Loucy (cell line): ENCODE measurements around the gene FRMD4A.

Experiments
- H2AFZ ChIP-seq: fragments of 200-600 bp; sonication (generic); 2 replicates; pipeline ENCODE4 v1.6.0; 2016; ENCODE audit warnings: antibody characterized with exemption, mild to moderate bottlenecking, low read length, moderate library complexity
- H3F3A ChIP-seq: fragments of 200-600 bp; 2 replicates; pipeline ENCODE4 v1.6.0; 2016; ENCODE audit warnings: antibody characterized with exemption, low read depth, mild to moderate bottlenecking
- H3K27me3 ChIP-seq: fragments of 200-600 bp; sonication (generic); 2 replicates; pipeline ENCODE4 v1.6.1; 2014; ENCODE audit warnings: low read length, mild to moderate bottlenecking; ENCODE audit not compliant: insufficient read depth, poor library complexity, severe bottlenecking
- H3K36me3 ChIP-seq: fragments of 200-600 bp; sonication (generic); 2 replicates; pipeline ENCODE4 v1.6.1; 2016; ENCODE audit warnings: low read length; ENCODE audit not compliant: insufficient read depth
- H3K4me1 ChIP-seq: fragments of 200-600 bp; sonication (generic); 2 replicates; pipeline ENCODE4 v1.5.1; 2014; ENCODE audit warnings: low read length, mild to moderate bottlenecking; ENCODE audit not compliant: insufficient read depth, poor library complexity, severe bottlenecking
- H3K4me2 ChIP-seq: fragments of 200-600 bp; sonication (generic); 2 replicates; pipeline ENCODE4 v1.6.0; 2014; ENCODE audit warnings: antibody characterized with exemption, low read length, low read depth, mild to moderate bottlenecking; ENCODE audit not compliant: poor library complexity, severe bottlenecking
- H3K4me3 ChIP-seq: fragments of 200-600 bp; sonication (generic); 2 replicates; pipeline ENCODE4 v1.5.1; 2014; ENCODE audit warnings: low read length, mild to moderate bottlenecking, mixed read lengths; ENCODE audit not compliant: poor library complexity, severe bottlenecking
- H3K79me2 ChIP-seq: fragments of 200-600 bp; sonication (generic); 2 replicates; pipeline ENCODE4 v1.6.1; 2014; ENCODE audit warnings: low read length; ENCODE audit not compliant: insufficient read depth
- H3K9ac ChIP-seq: fragments of 200-600 bp; sonication (generic); 2 replicates; pipeline ENCODE4 v1.6.0; 2014; ENCODE audit warnings: mild to moderate bottlenecking, low read depth, low read length, moderate library complexity; ENCODE audit not compliant: poor library complexity, severe bottlenecking
- H3K9me2 ChIP-seq: fragments of 200-600 bp; sonication (generic); replicated peaks from 2 replicates; pipeline ENCODE4 v1.6.1; 2016; ENCODE audit warnings: low read depth, low read length, mixed read lengths
- H3K9me3 ChIP-seq: fragments of 200-600 bp; sonication (generic); 2 replicates; pipeline ENCODE4 v1.6.1; 2014; ENCODE audit warnings: mild to moderate bottlenecking, antibody characterized with exemption, low read length, low read depth; ENCODE audit not compliant: insufficient read depth
- H4K20me1 ChIP-seq: fragments of 200-600 bp; sonication (generic); 2 replicates; pipeline ENCODE4 v1.6.0; 2014; ENCODE audit warnings: antibody characterized with exemption, low read length, mild to moderate bottlenecking; ENCODE audit not compliant: insufficient read depth, poor library complexity, severe bottlenecking
- EZH2phosphoT487 ChIP-seq: fragments of 200-600 bp; IDR thresholded peaks from 2 replicates; pipeline ENCODE4 v1.6.1; 2018; ENCODE audit warnings: antibody characterized with exemption, mild to moderate bottlenecking, moderate library complexity, borderline replicate concordance
- TF ChIP-seq, protein P1 (sequence below): fragments of 200-600 bp; sonication (generic); conservative IDR thresholded peaks from 2 replicates; pipeline ENCODE4 v1.5.1; 2014; ENCODE audit warnings: mild to moderate bottlenecking, antibody characterized with exemption, low read length

The FRMD4A gene

DNA sequence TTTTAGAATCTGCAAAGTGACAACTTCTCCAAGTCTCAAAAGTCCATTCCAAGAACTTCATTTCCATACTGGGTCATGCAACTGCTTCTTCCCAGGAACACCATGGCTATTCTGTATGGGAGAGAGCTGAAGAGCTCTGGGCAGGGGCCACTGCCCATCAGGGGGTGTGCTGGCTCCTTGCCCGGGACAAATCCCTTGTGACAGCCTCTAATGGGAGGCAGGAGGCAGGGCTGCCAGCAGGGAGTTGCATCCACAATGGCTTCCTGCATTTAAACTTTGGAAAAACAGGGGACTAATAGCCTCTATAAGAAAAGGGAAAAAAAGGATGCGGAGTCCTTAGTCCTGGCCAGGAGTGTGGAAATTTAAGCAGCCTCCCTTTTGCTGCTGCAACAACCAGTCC lies 18.4 kb upstream of the FRMD4A start:
- no peak overlapping the region for H3K9ac ChIP-seq
- no peak overlapping the region for H2AFZ ChIP-seq
- no peak overlapping the region for H3K4me2 ChIP-seq
- no peaks in the 10 kb centered on the region for H3K9me2 ChIP-seq
- no peak overlapping the region for H3K4me3 ChIP-seq
- no peak for TF ChIP-seq EZH2phosphoT487
- TF ChIP-seq, protein P1, sequence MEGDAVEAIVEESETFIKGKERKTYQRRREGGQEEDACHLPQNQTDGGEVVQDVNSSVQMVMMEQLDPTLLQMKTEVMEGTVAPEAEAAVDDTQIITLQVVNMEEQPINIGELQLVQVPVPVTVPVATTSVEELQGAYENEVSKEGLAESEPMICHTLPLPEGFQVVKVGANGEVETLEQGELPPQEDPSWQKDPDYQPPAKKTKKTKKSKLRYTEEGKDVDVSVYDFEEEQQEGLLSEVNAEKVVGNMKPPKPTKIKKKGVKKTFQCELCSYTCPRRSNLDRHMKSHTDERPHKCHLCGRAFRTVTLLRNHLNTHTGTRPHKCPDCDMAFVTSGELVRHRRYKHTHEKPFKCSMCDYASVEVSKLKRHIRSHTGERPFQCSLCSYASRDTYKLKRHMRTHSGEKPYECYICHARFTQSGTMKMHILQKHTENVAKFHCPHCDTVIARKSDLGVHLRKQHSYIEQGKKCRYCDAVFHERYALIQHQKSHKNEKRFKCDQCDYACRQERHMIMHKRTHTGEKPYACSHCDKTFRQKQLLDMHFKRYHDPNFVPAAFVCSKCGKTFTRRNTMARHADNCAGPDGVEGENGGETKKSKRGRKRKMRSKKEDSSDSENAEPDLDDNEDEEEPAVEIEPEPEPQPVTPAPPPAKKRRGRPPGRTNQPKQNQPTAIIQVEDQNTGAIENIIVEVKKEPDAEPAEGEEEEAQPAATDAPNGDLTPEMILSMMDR = no peak
- H3K4me1 ChIP-seq = no peaks in the 10 kb centered on the region
- no peaks in the 10 kb centered on the region for H3K79me2 ChIP-seq
- H3F3A ChIP-seq = no peaks in the 10 kb centered on the region
- H3K36me3 ChIP-seq = no peaks in the 10 kb centered on the region
- H4K20me1 ChIP-seq = no peaks in the 10 kb centered on the region
- H3K27me3 ChIP-seq = no peaks in the 10 kb centered on the region
- H3K9me3 ChIP-seq = no peaks in the 10 kb centered on the region

DNA sequence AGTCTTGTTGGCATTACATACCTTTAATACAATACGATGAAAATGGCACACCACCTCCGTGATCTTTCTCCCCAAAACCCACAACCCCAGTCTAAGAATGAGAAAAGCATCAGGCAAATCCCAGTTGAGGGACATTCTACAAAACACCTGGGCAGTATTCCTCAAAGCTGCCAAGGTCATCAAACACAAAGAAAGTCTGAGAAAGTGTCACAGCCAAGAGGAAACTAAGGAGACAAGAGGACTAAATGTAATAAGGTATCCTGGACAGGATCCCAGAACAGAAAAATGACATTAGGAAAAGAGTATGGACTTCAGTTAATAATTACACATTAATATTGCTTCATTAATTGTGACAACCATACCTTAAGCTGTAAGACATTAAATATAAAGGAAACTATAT lies 14.5 kb upstream of the FRMD4A start:
- Histone ChIP-seq H3K79me2 (no peaks in the 10 kb centered on the region), H3K4me2 (no peak overlapping the region), H3K4me1 (no peaks in the 10 kb centered on the region), H3K9ac (no peak overlapping the region), H4K20me1 (no peaks in the 10 kb centered on the region), H3K9me2 (no peaks in the 10 kb centered on the region), H3K27me3 (no peaks in the 10 kb centered on the region), H3F3A (no peaks in the 10 kb centered on the region), H3K4me3 (no peak overlapping the region), H3K36me3 (no peaks in the 10 kb centered on the region), H2AFZ (no peak overlapping the region), H3K9me3 (no peaks in the 10 kb centered on the region)
- TF ChIP-seq, protein P1 = no peak
- no peak for TF ChIP-seq EZH2phosphoT487

DNA sequence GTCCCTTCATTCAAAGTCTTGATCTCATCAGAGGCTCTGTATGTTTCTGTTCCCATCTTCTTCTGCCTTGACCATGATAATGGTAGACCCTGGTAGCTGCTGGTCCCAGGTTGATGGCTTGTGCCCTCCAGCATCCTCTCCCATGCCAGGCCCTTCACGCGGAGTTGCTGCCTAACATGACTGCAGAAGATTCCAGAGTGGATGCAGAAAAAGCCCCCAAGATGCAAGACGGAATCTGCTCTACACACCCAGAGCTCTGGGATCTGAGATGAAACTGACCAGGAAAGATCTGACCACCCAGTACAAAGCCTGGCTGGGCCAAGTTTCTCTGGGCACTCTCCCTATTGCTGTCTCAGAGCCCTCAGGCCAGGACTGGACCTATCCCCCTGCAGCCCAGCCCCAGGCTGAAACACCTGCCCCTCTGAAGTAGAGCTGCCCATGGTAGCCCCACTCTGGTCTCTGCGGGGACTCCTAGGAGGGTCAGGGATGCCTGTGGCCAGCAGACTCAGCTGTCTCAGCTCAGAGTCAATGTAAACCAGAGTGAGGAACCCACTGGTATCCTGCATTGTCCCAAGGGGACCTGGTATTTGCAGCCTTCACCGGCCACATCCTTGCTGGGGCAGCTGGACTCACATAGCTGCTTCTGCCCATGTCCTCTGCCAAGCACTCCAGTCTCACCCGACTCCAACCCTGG lies 9.5 kb upstream of the FRMD4A start:
- H4K20me1 ChIP-seq = no peaks in the 10 kb centered on the region

More for the DNA sequence above, 9.5 kb upstream of the FRMD4A start:
- TF ChIP-seq, protein P1 = no peak
- TF ChIP-seq EZH2phosphoT487 = no peak
- Histone ChIP-seq H3K36me3 (no peaks in the 10 kb centered on the region), H3K4me3 (no peak overlapping the region), H3K27me3 (no peaks in the 10 kb centered on the region), H3F3A (no peaks in the 10 kb centered on the region), H2AFZ (no peak overlapping the region), H3K9me2 (no peaks in the 10 kb centered on the region), H3K9ac (no peak overlapping the region), H3K9me3 (no peaks in the 10 kb centered on the region), H3K4me1 (peaks cover 3% of the 10 kb centered on the region), H3K79me2 (no peaks in the 10 kb centered on the region), H3K4me2 (no peak overlapping the region)
